GM12878 (cell line): Measurements from ENCODE around the gene SATB1. TPM values are rescaled to one million over a fixed set of nuclear protein-coding genes. Genes with fewer than 3 reads are reported as not detected.

Experiments used
- ATAC-seq: fragments of 200-7000 bp; cut with Tn5 transposase; 3 replicates; pipeline ENCODE4 v1.9.1; 2020; ENCODE audit warnings: mild to moderate bottlenecking, moderate library complexity
- BruUV-seq: library from RNA; stranded (reverse); fragments of 400-500 nt; replicated peaks from 2 replicates; lab custom pipeline; 2021; lab: Mats Ljungman, UMichigan
- CTCF ChIA-PET: fragments of 300-600 bp; sonication (Branson Sonifier 250); formaldehyde crosslinking; extraction: SDS; loops from one replicate; lab custom pipeline; 2021; ENCODE audit warnings: inconsistent platforms; lab: Yijun Ruan, JAX
- POLR2A ChIA-PET: fragments of 350-600 bp; formaldehyde crosslinking; extraction: SDS; loops from one replicate; lab custom pipeline; 2021; ENCODE audit warnings: inconsistent platforms; lab: Charles Lee
- RAD21 ChIA-PET: fragments of 300-600 bp; sonication (Branson Sonifier 250); formaldehyde crosslinking; loops from one replicate; lab custom pipeline; 2023; ENCODE audit warnings: antibody characterized with exemption; ENCODE audit not compliant: unreplicated experiment; lab: Charles Lee
- SMC1A ChIA-PET: fragments of 300-600 bp; sonication (Branson Sonifier 250); formaldehyde crosslinking; loops from one replicate; lab custom pipeline; 2023; ENCODE audit not compliant: unreplicated experiment, uncharacterized antibody; lab: Charles Lee
- DNase-seq: peaks from one replicate; pipeline ENCODE4 v3.0.0-alpha.2; 2011; ENCODE audit warnings: low read depth, low spot score
- FAIRE-seq: peaks from 3 replicates; lab custom pipeline; 2011; peaks lifted over from hg19 to GRCh38; lab: Jason Lieb, UNC
- H2AFZ ChIP-seq: 2 replicates; pipeline ENCODE4 v1.6.0; 2011; ENCODE audit warnings: low read depth, low read length, control low read depth; ENCODE audit not compliant: control insufficient read depth
- H3K27ac ChIP-seq: 2 replicates; pipeline ENCODE4 v1.5.1; 2011; ENCODE audit warnings: control low read depth; ENCODE audit not compliant: control insufficient read depth, insufficient read depth
- H3K27me3 ChIP-seq, 2 experiments: replicated peaks in 1 of 2; 2 replicates each; pipeline versions ENCODE4 v1.6.0 to v1.6.1; 2011; ENCODE audit warnings: low read length in 1 of 2; ENCODE audit not compliant: control insufficient read depth in 2 of 2, insufficient read depth in 2 of 2
- H3K36me3 ChIP-seq, 2 experiments: 2 replicates each; pipeline ENCODE4 v1.5.1; 2011; ENCODE audit warnings: low read length in 1 of 2; ENCODE audit not compliant: control insufficient read depth in 2 of 2, insufficient read depth in 2 of 2
- H3K4me1 ChIP-seq: 2 replicates; pipeline ENCODE4 v1.6.1; 2011; ENCODE audit warnings: mild to moderate bottlenecking, low read length, moderate library complexity, mixed read lengths; ENCODE audit not compliant: control insufficient read depth, insufficient read depth
- H3K4me2 ChIP-seq: 2 replicates; pipeline ENCODE4 v1.6.0; 2011; ENCODE audit warnings: control low read depth; ENCODE audit not compliant: control insufficient read depth, insufficient read depth
- H3K4me3 ChIP-seq: fragments of 200-600 bp; sonication (generic); 2 replicates; pipeline ENCODE4 v1.5.1; 2016
- H3K79me2 ChIP-seq: 2 replicates; pipeline ENCODE4 v1.6.0; 2011; ENCODE audit warnings: low read length; ENCODE audit not compliant: control insufficient read depth, insufficient read depth
- H3K9ac ChIP-seq: 2 replicates; pipeline ENCODE4 v1.8.0; 2011; ENCODE audit warnings: low read length, control low read depth, mixed read lengths; ENCODE audit not compliant: control insufficient read depth, insufficient read depth
- H3K9me3 ChIP-seq: replicated peaks from 3 replicates; pipeline ENCODE4 v1.5.1; 2011; ENCODE audit warnings: mild to moderate bottlenecking, low read length; ENCODE audit not compliant: control insufficient read depth, insufficient read depth
- H4K20me1 ChIP-seq: 2 replicates; pipeline ENCODE4 v1.6.0; 2011; ENCODE audit not compliant: control insufficient read depth, insufficient read depth
- CHD2 ChIP-seq: IDR thresholded peaks from 2 replicates; pipeline ENCODE4 v1.6.1; 2011; ENCODE audit warnings: low read depth, low read length, improper control_type of control experiment, borderline replicate concordance
- CHD4 ChIP-seq: fragments of 200-600 bp; sonication (generic); IDR thresholded peaks from 2 replicates; pipeline ENCODE4 v1.6.1; 2016; ENCODE audit warnings: mild to moderate bottlenecking
- EZH2 ChIP-seq: IDR thresholded peaks from 2 replicates; pipeline ENCODE4 v1.6.1; 2012; ENCODE audit warnings: low read depth, mild to moderate bottlenecking, control low read depth, inconsistent platforms, low read length, borderline replicate concordance; ENCODE audit not compliant: control insufficient read depth
- IKZF2 ChIP-seq, 2 experiments: fragments of 450-650 bp; IDR thresholded peaks; 2 replicates each; pipeline ENCODE4 v1.6.1; 2017; ENCODE audit warnings: mild to moderate bottlenecking in 2 of 2, moderate library complexity in 2 of 2
- KLF5 ChIP-seq: fragments of 450-650 bp; IDR thresholded peaks from 2 replicates; pipeline ENCODE4 v1.6.1; 2014; ENCODE audit warnings: mild to moderate bottlenecking; ENCODE audit not compliant: partially characterized antibody
- LARP7 ChIP-seq: fragments of 450-650 bp; IDR thresholded peaks from 2 replicates; pipeline ENCODE4 v1.6.1; 2017; ENCODE audit warnings: mild to moderate bottlenecking
- MYB ChIP-seq: fragments of 150-350 bp; IDR thresholded peaks from 2 replicates; pipeline ENCODE4 v1.6.1; 2014; ENCODE audit warnings: mild to moderate bottlenecking, low read depth, low read length, borderline replicate concordance
- RAD21 ChIP-seq: IDR thresholded peaks from 2 replicates; pipeline ENCODE4 v1.6.1; 2011; ENCODE audit warnings: mild to moderate bottlenecking, low read depth, low read length, moderate library complexity; ENCODE audit not compliant: insufficient read depth
- STAT3 ChIP-seq: IDR thresholded peaks from 2 replicates; pipeline ENCODE4 v1.6.1; 2011; ENCODE audit warnings: low read depth, low read length, improper control_type of control experiment
- ZNF384 ChIP-seq: IDR thresholded peaks from 2 replicates; pipeline ENCODE4 v1.6.1; 2012; ENCODE audit warnings: low read depth, mild to moderate bottlenecking, low read length, improper control_type of control experiment, borderline replicate concordance
- WGBS: methylation state at CpG from one replicate; pipeline ENCODE4 v1.1.6; 2016; ENCODE audit warnings: low lambda C conversion rate; ENCODE audit not compliant: insufficient replicate concordance, insufficient coverage; ENCODE audit errors: missing lambda C conversion rate; 5-methylcytosine and 5-hydroxymethylcytosine counted together
- in situ Hi-C: fragments of 300-500 bp; cut with MboI; formaldehyde crosslinking; loops from 9 replicates; pipeline ENCODE4 v1.14.3; 2018; ENCODE audit warnings: mixed read lengths
- intact Hi-C: fragments of 100-400 bp; cut with micrococcal nuclease; formaldehyde crosslinking; loops from one replicate; pipeline ENCODE4 v1.14.2; 2022; ENCODE audit not compliant: unreplicated experiment
- polyA plus RNA-seq, 11 experiments: library from polyadenylated mRNA; depleted of rRNA in 4 of 11; unstranded in 6 of 11; stranded (reverse) in 5 of 11; fragments of >200 nt; fragmentation: Nextera tagmentation in 4 of 11; fragmentation: Illumina TruSeq in 1 of 11; extraction: Ambion mirVana in 4 of 11; extraction: Trizol in 1 of 11; gene quantifications; 1 replicate in 1 of 11; 2 replicates in 10 of 11; pipeline versions ENCODE4 v1.2.1 to v1.2.3, GENCODE V29; 2011 to 2016; ENCODE audit warnings: inconsistent platforms in 2 of 11, missing spikeins in 2 of 11, low read depth in 1 of 11
- total RNA-seq, 4 experiments: library from RNA; depleted of rRNA in 3 of 4; stranded (reverse); fragments of >200 nt in 3 of 4; fragmentation: Illumina TruSeq in 1 of 4; extraction: Trizol in 1 of 4; gene quantifications; 2 replicates each; pipeline versions ENCODE4 v1.2.1 to v1.2.3, GENCODE V29; 2013 to 2021

The SATB1 gene
- total and polyA plus RNA-seq, 10 of the 15 experiments (the other 5 are each of a cell fraction or from before 2014, with no cell fraction given), result 0.01 to 0.72 (median 0.07) TPM; not detected in 4

- TF ChIP-seq STAT3 (no peak), ZNF384 (no peak), MYB (no peak), IKZF2 (IDR thresholded peaks at IDR 0.05) (no peak)
Observed at GRCh38 chr3:18382760-18383369, 42.3 kb downstream of the SATB1 start (continued).

- no peak for TF ChIP-seq CHD2
- no peak for TF ChIP-seq RAD21
- no peak for TF ChIP-seq EZH2
- TF ChIP-seq KLF5, result no peak
- TF ChIP-seq CHD4, result no peak
- TF ChIP-seq IKZF2 (IDR thresholded peaks at IDR 0.05), result no peak
- TF ChIP-seq LARP7, result no peak
- Histone ChIP-seq H2AFZ (no peak overlapping the region), H3K79me2 (no peaks in the 10 kb centered on the region), H3K36me3 (no peaks in the 10 kb centered on the region), H4K20me1 (no peaks in the 10 kb centered on the region), H3K4me3 (no peak overlapping the region), H3K27ac (no peak overlapping the region), H3K9me3 (no peaks in the 10 kb centered on the region), H3K4me2 (no peak overlapping the region), H3K9ac (no peak overlapping the region), H3K4me1 (no peaks in the 10 kb centered on the region), H3K27me3 (no peaks in the 10 kb centered on the region)
- RAD21 ChIA-PET, result no interaction called here
- in situ Hi-C loops (no loop called here), intact Hi-C loops (no loop called here)
- POLR2A ChIA-PET, result no interaction called here
- CTCF ChIA-PET, result no interaction called here
- BruUV-seq, result no TSS peak
- SMC1A ChIA-PET, result no interaction called here
- DNase-seq (no peak), ATAC-seq (no peak), FAIRE-seq (no peak)
- WGBS, result 46% methylated on average over 2 of the region's 2 CpGs
Observed at GRCh38 chr3:18379647-18380046, 45.5 kb downstream of the SATB1 start.
